ENCODE measurements around the gene PAGR1.

DNA sequence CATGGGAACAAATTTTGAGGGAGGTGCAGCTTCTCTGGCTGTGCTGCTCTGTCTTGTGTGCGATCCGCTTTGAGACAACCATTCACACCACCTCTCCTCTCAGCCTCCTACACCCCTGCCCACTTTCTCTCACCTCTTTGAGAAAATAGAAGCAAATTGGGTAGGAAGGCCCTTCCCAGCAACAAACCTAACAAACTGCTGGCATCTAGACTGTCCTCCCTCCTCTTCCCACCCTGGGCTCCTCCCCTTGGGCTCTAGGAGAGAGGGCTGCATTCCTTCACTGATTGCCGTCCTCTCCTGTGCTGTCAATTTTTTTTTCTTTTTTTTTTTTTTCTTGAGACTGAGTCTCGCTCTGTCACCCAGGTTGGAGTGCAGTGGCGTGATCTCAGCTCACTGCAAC lies 33.6 kb downstream of the PAGR1 start:
- TF ChIP-seq CTCF (IDR thresholded peaks at IDR 0.05): no peak
- no peak for TF ChIP-seq POLR2A (IDR thresholded peaks at IDR 0.05)

Data from right lobe of liver (tissue), 4 donors.